K562 (cell line): ENCODE measurements around the gene RAVER2. TPM values are rescaled to one million over a fixed set of nuclear protein-coding genes. Genes with fewer than 3 reads are reported as not detected.

Source experiments
- ATAC-seq: fragments of 200-7000 bp; cut with Tn5 transposase; 3 replicates; pipeline ENCODE4 v1.9.1; 2020; ENCODE audit warnings: moderate library complexity
- BruUV-seq: library from RNA; stranded (reverse); fragments of 400-500 nt; replicated peaks from 2 replicates; lab custom pipeline; 2021; lab: Mats Ljungman, UMichigan
- CTCF ChIA-PET: fragments of 300-600 bp; formaldehyde crosslinking; extraction: SDS; loops from one replicate; lab custom pipeline; 2021; ENCODE audit warnings: low intra/inter-chr PET ratio; lab: Yijun Ruan, JAX
- POLR2A ChIA-PET: fragments of 300-600, 350-650 bp; sonication (Branson Sonifier 250); formaldehyde crosslinking; extraction: SDS; loops from one replicate; lab custom pipeline; 2021; ENCODE audit warnings: antibody characterized with exemption, inconsistent platforms; lab: Yijun Ruan, JAX
- DNase-seq, 4 experiments: peaks; one replicate each; pipeline versions ENCODE4 v3.0.0 to v3.0.0-alpha.2; 2011 to 2018; ENCODE audit warnings: low spot score in 3 of 4, mixed read lengths in 3 of 4; ENCODE audit errors: extremely low read depth in 1 of 4
- FAIRE-seq: peaks from 2 replicates; lab custom pipeline; 2011; peaks lifted over from hg19 to GRCh38; lab: Jason Lieb, UNC
- H2AFZ ChIP-seq: 2 replicates; pipeline ENCODE4 v1.6.0; 2011; ENCODE audit warnings: low read depth, low read length, control low read depth, inconsistent platforms
- H3K27ac ChIP-seq: fragments of 200-600 bp; 3 replicates; pipeline ENCODE4 v1.8.0; 2011; ENCODE audit warnings: low read depth, mild to moderate bottlenecking, control low read depth, inconsistent platforms, low read length, moderate library complexity, mixed read lengths; ENCODE audit errors: extremely low read depth
- H3K27me3 ChIP-seq, 2 experiments: fragments of 300-600 bp in 1 of 2; 2 replicates in 1 of 2; 3 replicates in 1 of 2; pipeline versions ENCODE4 v1.6.0 to v1.8.0; 2011; ENCODE audit warnings: inconsistent platforms in 2 of 2, low read length in 2 of 2, mild to moderate bottlenecking in 1 of 2, mixed read lengths in 1 of 2, moderate library complexity in 1 of 2; ENCODE audit not compliant: control insufficient read depth in 2 of 2, insufficient read depth in 2 of 2
- H3K36me3 ChIP-seq: fragments of 300-600 bp; 3 replicates; pipeline ENCODE4 v1.8.0; 2011; ENCODE audit warnings: mild to moderate bottlenecking, low read length, inconsistent platforms; ENCODE audit not compliant: control insufficient read depth, insufficient read depth
- H3K4me1 ChIP-seq, 2 experiments: fragments of 200-600 bp in 1 of 2; replicated peaks in 1 of 2; 2 replicates in 1 of 2; 3 replicates in 1 of 2; pipeline versions ENCODE4 v1.5.1 to v1.8.0; 2011; ENCODE audit warnings: inconsistent platforms in 2 of 2, low read length in 2 of 2, mild to moderate bottlenecking in 1 of 2, mixed read lengths in 1 of 2, moderate library complexity in 1 of 2; ENCODE audit not compliant: control insufficient read depth in 2 of 2, insufficient read depth in 2 of 2
- H3K4me2 ChIP-seq: 2 replicates; pipeline ENCODE4 v1.6.1; 2011; ENCODE audit warnings: low read length, control low read depth, inconsistent platforms, mixed read lengths; ENCODE audit not compliant: insufficient read depth
- H3K4me3 ChIP-seq: fragments of 200-600 bp; sonication (generic), shearing (Covaris generic); 2 replicates; pipeline ENCODE4 v1.5.1; 2016; ENCODE audit warnings: control low read depth, inconsistent platforms
- H3K79me2 ChIP-seq: fragments of 200-600 bp; 3 replicates; pipeline ENCODE4 v1.8.0; 2011; ENCODE audit warnings: low read length, inconsistent platforms; ENCODE audit not compliant: control insufficient read depth, insufficient read depth
- H3K9ac ChIP-seq, 2 experiments: 2 replicates each; pipeline versions ENCODE4 v1.6.0 to v1.6.1; 2011; ENCODE audit warnings: low read depth in 2 of 2, low read length in 2 of 2, control low read depth in 1 of 2, inconsistent platforms in 1 of 2, mild to moderate bottlenecking in 1 of 2, mixed read lengths in 1 of 2; ENCODE audit not compliant: insufficient read depth in 1 of 2
- H3K9me1 ChIP-seq: one replicate; pipeline ENCODE4 v1.6.0; 2011; ENCODE audit warnings: inconsistent platforms, mild to moderate bottlenecking, low read length, moderate library complexity; ENCODE audit not compliant: control insufficient read depth, insufficient read depth
- H3K9me3 ChIP-seq: replicated peaks from 2 replicates; pipeline ENCODE4 v1.5.1; 2011; ENCODE audit warnings: low read depth, low read length, inconsistent platforms; ENCODE audit not compliant: control insufficient read depth, insufficient read depth
- H4K20me1 ChIP-seq: replicated peaks from 2 replicates; pipeline ENCODE4 v1.6.1; 2011; ENCODE audit warnings: low read length, inconsistent platforms, mixed read lengths; ENCODE audit not compliant: control insufficient read depth, insufficient read depth
- CHD1 ChIP-seq: fragments of 200-600 bp; sonication (generic); IDR thresholded peaks from one replicate; pipeline ENCODE4 v1.6.1; 2012; ENCODE audit warnings: mild to moderate bottlenecking, moderate library complexity, low read length, inconsistent platforms
- PHB ChIP-seq: fragments of 250-450 bp; sonication (Bioruptor Pico); IDR thresholded peaks from 2 replicates; pipeline ENCODE4 v1.5.0; 2021
- RERE ChIP-seq: sonication (generic); formaldehyde crosslinking; IDR thresholded peaks from 2 replicates; pipeline ENCODE4 v1.8.0; 2023; ENCODE audit warnings: missing genetic modification reagents, mild to moderate bottlenecking, borderline replicate concordance
- SIRT6 ChIP-seq: IDR thresholded peaks from one replicate; pipeline ENCODE4 v1.6.1; 2012; ENCODE audit warnings: low read depth, mild to moderate bottlenecking, control low read depth, inconsistent platforms, low read length, moderate library complexity
- SMARCE1 ChIP-seq: fragments of 450-650 bp; IDR thresholded peaks from 2 replicates; pipeline ENCODE4 v1.7.1; 2016; ENCODE audit warnings: mild to moderate bottlenecking
- SPI1 ChIP-seq: IDR thresholded peaks from 2 replicates; pipeline ENCODE4 v1.6.1; 2011; ENCODE audit warnings: low read depth, low read length, control low read depth, borderline replicate concordance
- TOE1 ChIP-seq, 2 experiments: fragments of 450-650 bp in 1 of 2; sonication (generic) in 1 of 2; formaldehyde crosslinking in 1 of 2; IDR thresholded peaks; 2 replicates each; pipeline versions ENCODE4 v1.7.1 to v1.8.0; 2016 to 2022; ENCODE audit warnings: borderline replicate concordance in 2 of 2, mild to moderate bottlenecking in 2 of 2, antibody characterized with exemption in 1 of 2, inconsistent platforms in 1 of 2, low read depth in 1 of 2, missing genetic modification reagents in 1 of 2, moderate library complexity in 1 of 2
- XRCC5 ChIP-seq: fragments of 200-400 bp; formaldehyde crosslinking; IDR thresholded peaks from 2 replicates; pipeline ENCODE4 v1.6.1; 2017; ENCODE audit warnings: low read depth, mild to moderate bottlenecking, low read length
- ZFP36 ChIP-seq: fragments of 150-350 bp; IDR thresholded peaks from 2 replicates; pipeline ENCODE4 v1.6.1; 2018; ENCODE audit warnings: low read length, low read depth; ENCODE audit not compliant: partially characterized antibody
- ZNF766 ChIP-seq: fragments of 200-800 bp; sonication (Bioruptor generic); conservative IDR thresholded peaks from 2 replicates; pipeline ENCODE4 v1.6.1; 2016; ENCODE audit warnings: missing genetic modification characterization, missing compliant biosample characterization
- WGBS: fragments of 100-300 bp; shearing (Covaris generic); methylation state at CpG from one replicate; pipeline ENCODE4 v1.1.6; 2016; ENCODE audit warnings: low coverage, mixed read lengths; ENCODE audit not compliant: insufficient coverage; ENCODE audit errors: missing lambda C conversion rate; 5-methylcytosine and 5-hydroxymethylcytosine counted together
- in situ Hi-C: fragments of 300-500 bp; cut with MboI; formaldehyde crosslinking; loops from 4 replicates; pipeline ENCODE4 v1.15.0; 2018; ENCODE audit warnings: inconsistent platforms, mixed read lengths
- intact Hi-C: fragments of 100-400 bp; cut with micrococcal nuclease; formaldehyde crosslinking; loops from 2 replicates; pipeline ENCODE4 v1.14.2; 2022
- polyA plus RNA-seq, 8 experiments: library from polyadenylated mRNA; depleted of rRNA in 4 of 8; stranded (reverse) in 5 of 8; unstranded in 3 of 8; fragments of >200 nt; fragmentation: Nextera tagmentation in 2 of 8; fragmentation: Illumina TruSeq in 1 of 8; extraction: Ambion mirVana in 2 of 8; extraction: Trizol in 1 of 8; gene quantifications; 2 replicates each; pipeline versions ENCODE4 v1.2.1 to v1.2.3, GENCODE V29; 2011 to 2014; ENCODE audit warnings: inconsistent platforms in 1 of 8, missing spikeins in 1 of 8
- total RNA-seq, 7 experiments: library from RNA; depleted of rRNA in 6 of 7; stranded (reverse); fragments of >200 nt in 6 of 7; fragmentation: Illumina TruSeq in 2 of 7; extraction: Trizol in 2 of 7; gene quantifications; 2 replicates each; pipeline versions ENCODE4 v1.2.1 to v1.2.3, GENCODE V29; 2011 to 2021; ENCODE audit warnings: low replicate concordance in 1 of 7
- TF ChIP-seq, protein P1 (sequence below), 2 experiments: IDR thresholded peaks in 1 of 2; conservative IDR thresholded peaks in 1 of 2; 2 replicates each; pipeline ENCODE4 v1.6.1; 2016; ENCODE audit warnings: low read depth in 2 of 2, mild to moderate bottlenecking in 1 of 2, missing compliant biosample characterization in 1 of 2, missing genetic modification characterization in 1 of 2, moderate library complexity in 1 of 2

The RAVER2 gene
- total and polyA plus RNA-seq, 9 of the 15 experiments (the other 6 are each of a cell fraction or from before 2014, with no cell fraction given), result 1.8 to 6.1 (median 4.4) TPM

DNA sequence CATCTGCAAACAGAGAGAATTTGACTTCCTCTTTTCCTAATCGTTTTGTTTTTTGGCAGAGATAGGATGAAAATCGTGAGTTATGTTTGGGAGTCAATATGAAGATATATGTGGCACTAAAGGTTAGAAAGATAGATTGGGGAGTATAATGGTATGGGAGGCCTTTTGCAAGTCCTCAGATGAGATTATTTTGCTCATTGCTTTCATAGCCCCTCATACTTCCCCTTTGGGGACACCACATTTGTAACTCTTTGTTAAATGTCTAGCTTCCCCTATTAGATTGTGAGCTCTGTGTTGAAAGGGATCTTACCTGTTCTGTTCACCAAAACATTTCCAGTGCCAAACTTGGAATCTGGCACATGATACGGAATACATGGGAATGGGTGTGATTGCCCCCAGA, 30.2 kb downstream of the RAVER2 start:
- Histone ChIP-seq H3K27ac (no peak overlapping the region), H3K36me3 (no peaks in the 10 kb centered on the region), H2AFZ (no peak overlapping the region), H3K4me2 (no peak overlapping the region), H3K9ac (no peak overlapping the region), H3K4me1 (no peaks in the 10 kb centered on the region), H4K20me1 (no peaks in the 10 kb centered on the region), H3K4me3 (no peak overlapping the region), H3K9me1 (no peaks in the 10 kb centered on the region), H3K27me3 (no peaks in the 10 kb centered on the region), H3K79me2 (no peaks in the 10 kb centered on the region), H3K9me3 (no peaks in the 10 kb centered on the region)
- 9% methylated on average over 3 of the region's 3 CpGs for WGBS
- intact Hi-C loops, result no loop called here
- BruUV-seq, result no TSS peak
- ChIA-PET POLR2A (interaction anchor here (1.0 kb wide), 1 partner anchor 16 kb away, joined by 3 read pairs; no protein-coding TSS in a partner anchor), CTCF (no interaction called here)
- TF ChIP-seq SPI1 (peak; percentile 22; the same call in 1 of the 2 replicates), XRCC5 (no peak), ZNF766 (CRISPR knock-in tag) (no peak), RERE (CRISPR knock-in tag) (no peak), TOE1 (IDR thresholded peaks at IDR 0.05; ENCODE audit: borderline replicate concordance) (no peak), TOE1 (CRISPR knock-in tag; IDR thresholded peaks at IDR 0.05; ENCODE audit: borderline replicate concordance, low read depth) (no peak), CHD1 (no peak), PHB (CRISPR knock-in tag) (no peak), SMARCE1 (peak; percentile 36; the same call in 1 of the 2 replicates), SIRT6 (no peak), ZFP36 (no peak)
- TF ChIP-seq, protein P1, sequence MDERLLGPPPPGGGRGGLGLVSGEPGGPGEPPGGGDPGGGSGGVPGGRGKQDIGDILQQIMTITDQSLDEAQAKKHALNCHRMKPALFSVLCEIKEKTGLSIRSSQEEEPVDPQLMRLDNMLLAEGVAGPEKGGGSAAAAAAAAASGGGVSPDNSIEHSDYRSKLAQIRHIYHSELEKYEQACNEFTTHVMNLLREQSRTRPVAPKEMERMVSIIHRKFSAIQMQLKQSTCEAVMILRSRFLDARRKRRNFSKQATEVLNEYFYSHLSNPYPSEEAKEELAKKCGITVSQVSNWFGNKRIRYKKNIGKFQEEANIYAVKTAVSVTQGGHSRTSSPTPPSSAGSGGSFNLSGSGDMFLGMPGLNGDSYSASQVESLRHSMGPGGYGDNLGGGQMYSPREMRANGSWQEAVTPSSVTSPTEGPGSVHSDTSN (CRISPR knock-in tag; IDR thresholded peaks at IDR 0.05; ENCODE audit: low read depth), result no peak
- TF ChIP-seq, protein P1 (tag; conservative IDR thresholded peaks at IDR 0.05; ENCODE audit: low read depth), result 0 out of 2 replicates have a peak, but pooled peaks have one; percentile 25
- in situ Hi-C loops, result no loop called here
- DNase-seq (no peak), FAIRE-seq (no peak), ATAC-seq (no peak)
